Activated effector memory CD4-positive, alpha-beta T cell treated with Interleukin-2 at 50 U/mL for 16 hours (primary cell): ENCODE results near the gene EIF1AD.
"Not testable (repeated sequence)": the region's sequence is repeated elsewhere in the genome, so short reads cannot be mapped to it uniquely, and the experiment has no call there.

Experiments used
- DNase-seq: peaks from one replicate; pipeline ENCODE4 v3.0.0-alpha.2; 2020

EIF1AD gene, protein sequence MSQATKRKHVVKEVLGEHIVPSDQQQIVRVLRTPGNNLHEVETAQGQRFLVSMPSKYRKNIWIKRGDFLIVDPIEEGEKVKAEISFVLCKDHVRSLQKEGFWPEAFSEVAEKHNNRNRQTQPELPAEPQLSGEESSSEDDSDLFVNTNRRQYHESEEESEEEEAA

DNA sequence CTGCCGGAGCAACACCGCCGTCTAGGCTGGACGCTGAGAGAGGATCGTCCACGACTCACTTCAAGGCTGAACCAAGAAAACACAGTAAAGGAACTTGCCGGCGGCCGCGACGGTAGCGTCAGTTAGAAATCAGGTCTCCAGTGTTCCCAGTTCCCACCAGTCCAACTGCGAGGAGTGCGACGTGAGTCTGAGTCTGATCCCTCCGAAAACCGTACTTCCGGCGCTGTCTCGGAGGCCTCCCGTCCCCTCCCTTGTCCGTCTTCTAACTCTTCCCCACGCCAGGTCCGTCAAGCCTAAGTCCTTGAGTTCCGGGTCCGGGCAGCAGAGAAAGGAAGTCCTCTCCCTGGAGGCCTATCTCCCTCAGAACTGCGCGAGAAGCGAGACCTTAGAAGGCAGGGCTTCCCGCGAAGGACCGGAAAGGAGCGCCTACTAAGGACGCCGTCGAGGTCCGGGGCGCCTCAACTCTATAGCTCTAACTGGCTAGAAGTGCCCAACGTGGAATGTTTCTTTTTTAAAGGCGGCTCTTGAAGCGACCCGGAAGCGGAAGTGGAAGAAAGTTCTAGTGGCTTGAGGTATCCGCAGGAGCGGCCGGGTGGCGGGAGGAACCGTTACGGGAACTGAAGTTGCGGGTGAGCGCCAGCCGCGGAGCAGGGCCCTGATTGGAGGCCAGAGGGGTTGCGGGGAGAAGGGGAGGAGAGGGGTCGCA is at the start of gene EIF1AD, which contains the start of gene BANF1:
Gene EIF1AD (minus strand): TSS at position 216 of the 706 bp plus-strand sequence. CDS start 1,768 bp downstream, outside the sequence.
Gene BANF1 (plus strand): TSS at position 562 of the 706 bp plus-strand sequence. CDS start 748 bp downstream, outside the sequence.
- peak; percentile 92 for DNase-seq

DNA sequence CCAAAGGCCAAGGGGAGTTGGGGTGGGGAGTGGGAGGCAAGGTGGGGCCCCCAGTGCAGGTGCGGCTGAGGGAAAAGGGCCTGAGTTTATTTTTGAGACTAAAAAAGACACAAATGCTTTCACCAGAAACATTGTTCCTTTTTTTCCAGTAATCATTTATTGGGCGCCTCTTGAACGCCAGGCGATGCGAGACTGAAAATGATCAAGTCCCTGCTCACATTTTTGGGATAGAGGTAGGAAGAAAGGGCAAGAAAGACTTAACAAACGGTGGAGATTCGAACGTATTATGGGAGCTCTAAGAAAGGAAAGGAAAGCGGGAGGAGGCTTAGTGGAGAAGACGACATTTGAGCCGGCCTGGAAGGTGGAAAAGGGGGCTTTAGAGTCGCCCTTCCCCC is 49.4 kb upstream of the EIF1AD start:
- no peak for DNase-seq

DNA sequence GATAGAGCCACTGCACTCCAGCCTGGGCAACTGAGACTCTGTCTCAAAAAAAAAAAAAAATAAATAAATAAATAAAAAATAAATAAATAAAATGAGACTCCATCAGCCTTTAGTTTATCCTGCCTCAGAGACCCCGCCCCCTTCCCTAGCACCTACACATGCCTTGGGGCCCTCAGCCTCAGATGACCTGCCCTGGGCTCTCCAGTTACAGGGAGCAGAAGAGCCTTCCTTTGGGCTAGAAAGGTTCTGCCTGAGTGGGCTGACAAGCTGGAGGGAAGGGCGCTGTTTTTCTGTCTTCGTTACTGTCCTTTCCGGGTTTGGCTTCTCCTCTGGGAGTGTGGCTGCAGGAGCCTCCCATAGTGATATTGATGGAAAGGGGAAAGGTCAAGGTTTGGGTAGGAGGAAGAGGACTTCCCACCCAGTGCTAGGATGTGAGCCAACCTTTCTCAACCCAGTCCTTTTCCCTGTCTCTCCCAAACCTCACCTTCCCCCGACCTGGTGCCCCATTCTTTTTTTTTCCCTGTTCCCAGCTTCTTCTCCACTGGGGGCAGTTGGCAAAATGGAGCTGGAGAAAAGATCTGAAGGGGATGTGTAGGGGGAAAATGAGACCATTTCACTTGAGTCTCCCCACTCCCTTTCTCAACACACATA is 48.7 kb upstream of the EIF1AD start:
- DNase-seq, result no peak

DNA sequence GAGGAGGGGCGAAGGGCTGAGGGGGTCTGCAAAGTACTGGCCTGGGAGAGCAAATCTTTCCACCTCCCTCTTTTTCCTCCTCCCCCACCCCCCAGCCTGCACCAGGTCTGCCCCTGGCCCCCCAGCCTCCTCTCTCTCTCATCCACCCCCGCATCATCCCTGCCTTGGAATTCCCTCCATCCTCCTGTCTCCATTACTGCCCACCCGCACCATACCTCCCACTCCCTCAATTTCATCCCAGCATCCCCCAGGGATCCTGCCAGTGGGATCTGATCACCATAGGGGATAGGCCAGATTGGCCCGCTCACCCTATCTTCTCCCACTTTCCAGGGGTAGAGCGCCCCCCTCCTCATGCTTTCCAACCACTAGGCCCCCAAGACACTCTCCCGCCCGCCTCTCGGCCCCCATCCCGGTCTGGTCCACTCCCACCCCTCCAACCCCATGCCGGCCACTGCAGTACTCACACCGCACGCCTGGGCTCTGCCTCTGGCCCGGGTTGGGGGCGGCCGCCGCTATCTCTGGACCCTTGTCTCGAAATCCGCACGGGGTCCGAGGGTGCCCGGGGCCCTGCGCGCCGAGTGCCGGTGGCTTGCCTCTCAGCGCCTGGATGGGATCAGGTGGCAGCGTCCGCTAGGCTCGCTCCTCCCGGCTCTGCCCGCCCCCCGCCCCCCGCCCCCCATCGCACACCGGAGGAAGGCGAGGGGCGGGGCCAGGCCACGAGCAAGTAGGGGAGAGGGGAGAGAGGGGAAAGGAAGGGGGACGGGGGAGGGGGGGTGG is 46.8 kb upstream of the EIF1AD start, which contains the start of gene GAL3ST3:
Gene GAL3ST3 (minus strand): TSS at position 615 of the 777 bp plus-strand sequence. CDS start 3,746 bp downstream, outside the sequence.
- no peak for DNase-seq

DNA sequence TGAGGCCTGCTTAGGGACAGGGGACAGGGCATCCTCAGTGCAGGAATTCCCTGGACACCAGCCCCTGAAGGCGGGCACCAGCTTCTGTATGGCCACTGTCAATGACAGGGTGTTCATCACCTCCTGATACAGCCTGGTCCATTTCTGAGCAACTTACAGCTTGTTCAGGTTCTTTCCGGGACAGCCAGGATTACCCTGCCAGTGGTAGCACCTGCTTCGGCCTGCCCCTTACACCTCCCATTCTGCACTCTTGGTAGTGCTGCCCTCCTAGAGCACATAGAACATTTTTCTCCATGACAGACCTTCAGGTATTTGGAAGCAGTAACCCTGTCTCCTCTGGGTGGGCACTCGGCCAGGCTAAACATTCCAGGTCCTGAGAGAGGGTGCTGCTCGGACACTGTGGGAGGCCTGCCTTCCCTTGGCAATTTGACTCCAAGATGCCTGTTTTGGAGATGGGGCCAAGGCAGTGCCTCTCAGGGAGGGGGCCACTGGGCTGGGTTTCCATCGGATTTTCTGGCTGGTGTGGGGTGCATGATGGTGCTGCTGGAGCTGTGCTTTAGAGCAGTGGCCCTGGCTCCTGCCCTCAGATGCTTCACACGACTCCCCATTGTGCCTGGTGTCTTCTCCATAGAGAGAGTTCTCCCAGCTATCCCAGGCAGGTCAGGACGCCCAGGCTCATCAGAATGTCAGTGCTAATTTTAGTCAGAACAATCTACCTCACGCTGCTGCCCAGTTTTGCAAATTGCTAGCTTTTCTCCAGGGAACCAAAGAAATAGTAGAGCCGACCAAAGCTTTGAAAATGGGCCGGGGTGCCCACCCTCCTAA is 45.8 kb upstream of the EIF1AD start:
- DNase-seq, result no peak

DNA sequence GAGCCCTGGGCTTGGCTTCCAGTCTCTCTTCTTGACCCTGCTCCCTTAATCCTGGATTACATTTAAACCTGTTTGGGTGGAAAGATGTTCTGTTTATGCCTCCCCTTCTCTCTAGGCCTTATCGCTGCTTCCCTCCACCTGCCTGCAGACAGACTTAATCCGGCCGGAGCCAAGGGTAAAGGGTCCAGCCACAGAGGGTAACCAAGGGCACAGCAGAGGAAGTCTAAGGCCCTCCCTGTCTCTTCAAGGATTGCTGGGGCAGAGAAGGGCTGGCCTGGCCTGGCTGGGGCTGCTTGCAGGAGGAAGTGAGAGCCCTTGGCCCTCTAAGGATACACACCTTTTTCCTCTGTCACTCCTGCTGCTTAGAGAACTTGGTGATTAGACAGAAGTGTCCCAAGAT is 44.9 kb upstream of the EIF1AD start:
- no peak for DNase-seq

DNA sequence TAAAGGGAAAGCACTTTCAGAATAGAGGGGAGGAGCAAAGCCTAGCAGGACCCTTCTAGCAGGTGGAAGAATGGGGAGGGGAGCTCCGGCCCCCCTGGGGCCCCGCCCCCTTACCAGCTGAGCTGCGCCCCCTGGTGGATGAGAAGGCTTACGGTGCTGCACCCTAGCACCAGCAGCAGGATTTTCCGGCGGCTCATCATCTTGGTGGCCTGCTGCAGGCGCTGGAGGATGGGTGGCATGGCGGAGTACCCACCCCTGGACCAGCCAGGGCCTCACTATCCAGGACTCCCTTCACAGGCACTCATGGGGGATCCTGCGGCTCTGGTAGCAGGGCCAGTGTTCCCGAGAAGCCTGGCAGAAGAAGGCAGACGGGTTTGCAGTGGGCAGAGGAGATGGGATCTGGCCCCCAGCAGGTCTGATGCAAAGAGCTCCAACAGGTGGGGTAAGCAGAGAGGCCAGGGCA is 43.3 kb upstream of the EIF1AD start:
- peak; percentile 72 for DNase-seq

DNA sequence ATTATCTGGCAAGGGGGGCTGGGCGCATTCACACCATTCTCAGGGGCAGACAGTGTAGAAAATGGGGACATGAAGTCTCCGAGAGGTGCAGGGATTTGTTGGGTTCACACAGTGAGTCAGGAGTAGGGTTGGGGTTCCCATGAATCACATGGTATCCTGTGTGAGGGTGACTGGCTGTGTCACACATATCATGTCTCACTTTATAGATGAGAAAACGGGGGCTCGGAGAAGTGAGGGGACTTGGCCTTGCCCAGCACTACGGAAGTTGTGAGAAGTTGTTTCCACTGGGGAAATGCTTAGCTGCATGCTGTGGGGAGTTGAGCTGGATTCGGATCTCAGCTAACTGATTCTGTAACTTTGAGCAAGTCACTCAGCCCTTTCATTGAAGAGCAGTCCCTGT is 42.8 kb upstream of the EIF1AD start:
- DNase-seq, result no peak

DNA sequence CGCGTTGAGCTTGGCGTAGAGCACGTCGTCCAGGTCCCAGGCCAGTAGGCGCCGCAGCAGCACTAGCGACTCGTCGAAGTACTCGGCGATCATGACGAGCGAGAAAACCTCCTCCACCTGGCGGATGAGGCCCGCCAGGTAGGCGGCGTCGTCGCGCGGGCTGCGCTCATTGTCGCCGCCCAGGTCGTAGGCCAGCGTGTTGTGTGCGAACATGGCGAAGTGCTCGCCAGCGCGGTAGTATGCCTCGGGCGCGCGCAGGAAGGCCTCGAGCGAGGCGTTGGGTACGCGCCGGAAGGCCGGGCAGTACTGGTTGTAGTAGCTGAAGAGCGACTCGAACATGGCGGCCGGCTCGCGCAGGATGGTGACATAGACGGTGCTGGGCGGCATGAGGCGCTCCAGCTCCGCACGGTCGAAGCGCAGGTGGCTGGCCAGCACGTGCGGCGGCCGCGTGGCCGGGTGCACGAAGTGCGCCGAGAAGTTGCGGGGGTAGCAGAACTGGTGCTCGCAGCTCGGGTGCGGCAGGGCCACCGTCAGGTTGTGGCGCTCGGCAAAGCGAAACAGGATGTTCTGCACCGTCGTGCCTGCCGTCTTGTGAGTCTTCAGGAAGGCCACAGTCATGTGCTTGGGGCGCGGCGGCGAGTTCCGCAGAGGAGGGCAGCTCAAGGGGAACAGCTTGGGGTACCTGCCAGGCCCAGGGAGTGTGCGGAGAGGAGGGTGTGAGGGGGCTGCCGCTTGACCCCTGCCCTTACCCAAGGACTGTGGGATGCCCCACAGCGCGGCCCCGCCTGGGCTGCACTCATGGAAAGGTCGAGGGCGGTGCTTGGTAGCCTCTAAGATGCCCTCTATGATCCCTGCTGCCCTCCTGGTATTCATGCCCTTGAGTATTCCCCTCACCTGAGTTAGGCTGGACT is 41.3 kb upstream of the EIF1AD start:
- no peak for DNase-seq

DNA sequence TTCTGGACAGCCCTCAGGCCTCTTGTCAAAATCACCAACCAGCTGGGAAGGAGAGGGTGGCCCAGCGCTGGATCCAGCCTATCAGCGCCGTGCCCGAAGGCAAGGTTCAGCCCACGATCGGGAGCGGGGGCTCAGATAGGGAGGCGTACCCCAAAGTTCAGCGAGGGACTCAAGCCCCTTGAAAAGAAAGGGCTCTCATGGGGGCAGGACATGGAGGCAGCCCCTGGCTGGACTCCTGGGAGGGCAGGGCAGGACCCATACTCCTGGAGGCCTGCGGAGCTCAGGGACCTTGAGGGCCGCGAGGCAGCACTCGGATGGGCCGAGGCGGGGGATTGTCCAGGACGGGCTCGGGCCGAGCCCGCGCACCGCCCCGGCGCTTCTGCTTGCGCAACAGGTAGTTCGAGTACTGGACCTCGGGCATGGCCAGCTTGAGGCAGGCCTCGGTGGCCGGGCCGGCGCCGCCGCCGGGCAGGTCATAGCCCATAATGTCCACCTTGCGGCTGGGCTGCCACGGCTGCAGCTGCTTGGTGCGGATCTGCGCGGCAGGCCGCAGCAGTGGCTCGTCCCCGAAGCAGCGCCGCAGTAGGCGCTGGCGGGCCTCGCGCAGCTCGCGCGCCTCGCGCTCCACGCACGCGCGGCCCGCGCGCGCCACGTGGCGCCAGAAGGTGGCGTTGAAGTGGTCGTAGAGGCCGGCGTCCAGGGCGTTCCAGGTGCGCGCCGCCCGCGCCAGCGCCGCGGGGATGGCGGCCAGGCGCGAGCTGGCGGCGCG is 40.5 kb upstream of the EIF1AD start:
- no peak for DNase-seq

DNA sequence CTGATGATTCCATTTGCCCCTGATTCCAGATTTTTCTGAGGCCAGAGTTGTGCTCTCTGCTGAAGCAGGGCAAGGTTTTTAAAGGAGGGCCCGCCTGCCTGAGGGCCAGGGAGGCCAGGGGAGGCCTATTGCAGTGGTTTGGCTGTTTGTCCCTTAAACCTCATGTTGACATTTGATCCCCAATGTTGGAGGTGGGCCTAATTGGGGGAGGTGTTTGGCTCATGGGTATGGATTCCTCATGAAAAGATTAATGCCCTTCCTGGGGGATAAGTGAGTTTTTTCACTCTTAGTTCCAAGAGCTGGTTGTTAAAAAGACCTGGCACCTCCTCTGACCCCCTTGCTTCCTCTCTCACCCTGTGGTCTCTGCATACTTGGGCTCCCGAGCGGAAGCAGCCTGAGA is 37.8 kb upstream of the EIF1AD start:
- no peak for DNase-seq

DNA sequence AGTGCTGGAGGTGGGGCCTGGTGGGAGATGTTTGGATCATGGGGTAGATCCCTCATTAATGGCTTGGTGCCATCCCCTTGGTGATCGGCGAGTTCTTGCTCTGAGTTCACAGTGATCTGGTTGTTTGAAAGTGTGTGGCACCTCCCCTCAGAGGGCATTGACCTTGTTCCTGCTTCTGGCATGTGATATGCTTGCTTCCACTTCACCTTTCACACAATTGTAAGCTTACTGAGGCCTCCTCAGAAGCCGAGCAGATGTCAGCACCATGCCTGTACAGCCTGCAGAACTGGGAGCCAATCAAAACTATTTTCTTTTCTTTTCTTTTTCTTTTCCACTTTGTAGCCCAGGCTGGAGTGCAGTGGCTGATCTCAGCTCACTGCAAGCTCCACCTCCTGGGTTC is 35.4 kb upstream of the EIF1AD start:
- no peak for DNase-seq

DNA sequence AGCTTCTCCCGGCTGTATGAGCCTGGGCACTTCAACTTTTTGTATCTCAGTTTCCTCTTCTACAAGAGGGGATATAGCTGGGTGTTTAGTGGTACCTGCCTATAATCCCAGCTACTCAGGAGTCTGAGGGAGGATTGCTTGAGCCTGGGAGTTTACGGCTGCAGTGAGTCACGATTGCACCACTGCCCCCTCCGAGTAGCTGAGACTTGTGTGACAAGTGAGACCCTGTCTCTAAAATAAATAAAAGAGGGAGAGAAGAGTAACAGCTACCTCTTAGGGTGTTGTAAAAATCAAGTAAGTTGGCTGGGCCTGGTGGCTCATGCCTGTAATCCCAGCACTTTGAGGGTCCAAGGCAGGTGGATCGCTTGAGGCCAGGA is 34.4 kb upstream of the EIF1AD start:
- DNase-seq, result no peak

DNA sequence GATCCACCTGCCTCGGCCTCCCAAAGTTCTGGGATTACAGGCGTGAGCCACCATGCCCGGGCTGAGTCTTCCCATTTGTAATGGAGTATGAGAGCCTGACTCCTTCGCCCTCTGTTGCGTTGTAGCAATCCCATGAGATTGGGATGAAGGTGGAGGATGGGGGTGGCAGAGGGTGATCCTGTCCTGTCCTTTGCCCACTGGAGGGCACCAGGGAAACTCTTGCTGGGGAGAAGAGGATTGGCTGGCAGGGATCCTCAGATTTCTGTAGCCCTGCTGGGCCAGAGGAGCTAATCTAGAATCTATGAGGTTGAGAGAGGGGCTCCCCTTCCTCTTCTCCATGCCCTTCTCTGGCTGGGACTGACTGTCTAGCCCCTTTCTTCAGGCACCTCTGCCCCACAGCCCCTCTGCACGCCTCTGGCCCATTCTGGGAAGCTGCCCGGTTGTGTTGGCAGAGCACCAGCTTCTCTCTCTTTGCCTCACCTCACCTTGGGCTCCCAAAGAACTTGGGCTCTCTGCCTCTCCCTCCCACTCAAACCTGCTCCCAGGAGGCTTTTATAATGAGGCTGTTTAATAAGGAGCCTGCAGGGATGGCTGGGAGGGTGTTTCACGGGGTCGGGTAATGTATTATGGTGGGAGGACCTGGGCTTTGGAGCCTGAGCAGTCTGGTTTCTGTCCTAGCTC is 33.8 kb upstream of the EIF1AD start:
- DNase-seq, result no peak

DNA sequence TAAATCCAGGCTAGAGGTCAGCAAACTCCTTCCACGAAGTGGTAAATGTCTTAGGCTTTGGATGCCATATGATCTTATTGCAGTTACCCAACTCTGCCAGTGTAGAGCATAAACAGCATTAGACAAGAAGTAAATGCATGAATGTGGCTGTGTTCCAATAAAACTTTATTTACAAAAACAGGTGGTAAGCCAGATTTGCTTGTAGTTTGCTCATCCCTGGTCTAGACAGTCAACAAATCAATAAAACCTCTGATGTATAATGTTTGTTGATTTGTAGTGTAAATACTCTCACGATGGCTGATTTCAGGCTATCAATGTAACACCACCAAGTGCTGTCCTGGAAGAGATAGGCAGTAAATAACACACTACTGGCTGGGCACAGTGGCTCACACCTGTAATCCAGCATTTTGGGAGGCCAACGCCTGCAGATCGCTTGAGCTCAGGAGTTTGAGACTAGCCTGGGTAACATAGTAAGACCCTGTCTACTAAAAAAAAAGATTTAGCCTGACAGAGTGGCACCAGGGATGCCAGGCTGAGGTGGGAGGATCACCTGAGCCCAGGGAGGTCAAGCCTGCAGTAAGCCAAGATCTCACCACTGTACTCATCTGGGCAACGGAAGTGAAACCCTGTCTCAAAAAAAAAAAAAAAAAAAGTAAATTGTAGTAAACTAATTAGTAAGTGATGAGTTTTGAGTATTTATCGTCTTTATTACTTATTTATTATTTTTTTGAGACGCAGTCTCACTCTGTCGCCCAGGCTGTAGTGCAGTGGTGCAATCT is 31.2 kb upstream of the EIF1AD start:
- DNase-seq, result no peak

DNA sequence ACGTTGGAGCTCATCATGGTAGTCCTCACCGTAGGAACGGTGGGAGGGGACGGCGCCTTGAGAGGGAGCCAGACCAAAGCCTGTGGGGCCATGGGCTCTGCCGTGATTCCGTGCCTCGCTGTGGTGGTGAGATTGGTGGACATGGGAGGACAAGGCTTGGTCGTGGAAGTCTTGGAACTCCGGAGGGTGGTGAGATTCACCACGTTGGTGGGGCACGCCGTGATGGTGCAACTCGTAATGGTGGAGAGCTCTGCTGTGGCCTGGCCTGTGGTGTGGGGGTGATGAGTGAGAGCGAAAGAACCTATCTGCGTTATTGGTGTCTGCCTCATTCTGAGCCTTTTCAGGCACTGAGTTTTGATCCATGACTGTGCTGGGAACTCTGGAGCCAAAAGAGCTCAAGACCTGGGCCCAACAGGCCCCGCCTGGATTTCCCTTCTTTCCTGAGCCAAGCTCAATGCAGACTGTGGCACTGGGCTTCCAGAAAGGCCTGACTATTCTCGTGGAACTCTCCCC is 24.1 kb upstream of the EIF1AD start, which contains the start of gene CATSPER1:
Gene CATSPER1 (minus strand): TSS at position 463 of the 513 bp plus-strand sequence. CDS start 100 bp downstream, at position 363.
- DNase-seq, result no peak

DNA sequence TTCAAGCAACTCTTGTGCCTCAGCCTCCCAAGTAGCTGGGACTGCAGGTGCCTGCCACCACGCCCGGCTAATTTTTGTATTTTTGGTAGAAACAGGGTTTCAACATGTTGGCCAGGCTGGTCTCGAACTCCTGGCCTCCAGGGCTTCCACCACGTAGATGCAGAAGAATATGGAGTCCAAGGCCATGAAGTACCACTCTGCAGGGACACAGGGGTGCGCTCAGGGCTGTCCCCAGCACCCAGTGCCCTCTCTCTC is 21.2 kb upstream of the EIF1AD start:
- DNase-seq, result not testable (repeated sequence)

DNA sequence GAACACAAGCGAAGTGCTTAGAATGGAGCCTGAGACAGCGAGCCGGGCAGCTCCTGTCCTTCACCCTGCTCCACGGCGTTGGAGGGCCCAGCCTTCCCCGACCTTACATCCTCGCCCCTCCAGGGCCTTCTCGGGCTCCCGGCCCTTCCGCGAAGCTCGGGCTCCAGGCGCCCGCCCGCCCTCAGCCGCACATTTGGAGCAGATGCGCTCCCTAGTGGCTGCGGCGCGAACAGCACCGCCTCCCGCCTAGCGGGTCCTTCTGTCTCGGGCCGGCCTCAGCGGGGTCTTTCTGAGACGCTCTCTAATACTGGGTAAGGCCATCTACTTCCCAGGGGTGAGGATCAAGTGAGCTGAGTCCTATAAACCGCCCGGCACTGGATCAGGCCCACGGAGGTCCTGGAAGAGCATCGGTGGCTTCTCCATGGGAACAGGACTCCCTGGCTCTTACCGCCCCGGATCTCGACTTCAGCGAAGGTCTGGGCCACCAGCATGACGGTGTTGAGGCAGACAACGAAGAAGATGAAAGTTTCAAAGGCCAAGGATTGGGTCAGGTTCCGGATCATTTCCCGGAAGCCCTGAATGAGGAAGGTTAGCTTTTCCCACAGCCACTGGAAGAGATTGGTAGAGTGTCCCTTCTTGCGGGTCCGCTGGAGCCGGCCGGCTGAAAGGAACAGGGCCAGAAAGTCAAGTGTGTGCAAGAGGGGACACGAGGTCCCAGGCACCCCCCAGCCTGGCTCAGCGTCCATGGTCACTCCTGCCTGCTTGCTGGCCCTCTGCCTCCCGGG is 20.6 kb upstream of the EIF1AD start:
- DNase-seq, result peak; percentile 63
